NB4 (cell line): ENCODE measurements around the gene KLRC3.
A peak's percentile ranks its signal among the peaks of the same experiment; 100 is the strongest.

Experiments
- POLR2A ChIP-seq: IDR thresholded peaks from 2 replicates; pipeline ENCODE4 v1.6.1; 2011; ENCODE audit warnings: mild to moderate bottlenecking; ENCODE audit not compliant: insufficient read length; ENCODE audit errors: extremely low read depth
- TF ChIP-seq, protein P1 (sequence below): IDR thresholded peaks from one replicate; pipeline ENCODE4 v1.5.1; 2012; ENCODE audit warnings: low read depth, low read length

DNA sequence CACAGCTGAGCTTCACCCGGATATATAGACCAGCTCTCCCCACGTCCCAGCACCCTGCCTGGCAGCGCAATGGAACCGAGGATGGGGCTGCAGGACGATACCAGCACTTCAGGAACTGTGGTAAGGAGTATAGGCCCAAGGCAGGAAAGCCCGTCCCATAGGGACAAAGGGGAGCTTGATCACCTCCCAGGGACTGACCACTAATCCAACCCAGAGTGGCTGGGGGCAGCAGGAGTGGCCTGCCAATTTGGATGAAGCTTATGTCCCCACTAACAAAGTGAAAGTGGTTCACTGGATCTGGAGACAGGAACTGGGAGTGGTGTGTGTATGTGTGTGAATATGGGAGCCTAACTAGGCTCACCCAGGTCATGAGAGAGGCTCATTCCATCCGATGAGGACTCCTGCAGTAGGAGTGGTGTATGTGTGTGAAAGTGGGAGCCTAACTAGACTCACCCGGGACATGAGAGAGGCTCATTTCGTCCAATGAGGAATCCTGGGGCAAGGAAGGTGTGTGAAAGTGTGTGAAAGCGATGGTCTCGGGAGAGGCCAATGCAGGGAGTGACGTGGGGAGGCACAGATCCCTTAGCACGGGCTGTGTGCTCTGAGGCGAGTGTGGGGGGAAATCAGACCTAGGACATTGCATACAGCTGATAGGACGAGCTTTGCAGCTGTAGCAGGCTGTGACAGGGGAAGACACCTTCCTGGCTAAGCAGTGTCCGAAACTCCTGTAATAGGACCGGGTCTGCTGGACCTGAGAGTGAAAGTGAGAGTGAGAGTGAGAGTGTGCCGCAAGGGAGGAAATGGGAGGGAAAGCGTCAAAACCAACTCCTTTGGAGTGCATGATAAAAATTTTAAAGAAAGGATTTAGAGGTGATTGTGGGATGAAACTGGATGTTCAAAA, 56.2 kb downstream of the KLRC3 start:
- TF ChIP-seq, protein P1, sequence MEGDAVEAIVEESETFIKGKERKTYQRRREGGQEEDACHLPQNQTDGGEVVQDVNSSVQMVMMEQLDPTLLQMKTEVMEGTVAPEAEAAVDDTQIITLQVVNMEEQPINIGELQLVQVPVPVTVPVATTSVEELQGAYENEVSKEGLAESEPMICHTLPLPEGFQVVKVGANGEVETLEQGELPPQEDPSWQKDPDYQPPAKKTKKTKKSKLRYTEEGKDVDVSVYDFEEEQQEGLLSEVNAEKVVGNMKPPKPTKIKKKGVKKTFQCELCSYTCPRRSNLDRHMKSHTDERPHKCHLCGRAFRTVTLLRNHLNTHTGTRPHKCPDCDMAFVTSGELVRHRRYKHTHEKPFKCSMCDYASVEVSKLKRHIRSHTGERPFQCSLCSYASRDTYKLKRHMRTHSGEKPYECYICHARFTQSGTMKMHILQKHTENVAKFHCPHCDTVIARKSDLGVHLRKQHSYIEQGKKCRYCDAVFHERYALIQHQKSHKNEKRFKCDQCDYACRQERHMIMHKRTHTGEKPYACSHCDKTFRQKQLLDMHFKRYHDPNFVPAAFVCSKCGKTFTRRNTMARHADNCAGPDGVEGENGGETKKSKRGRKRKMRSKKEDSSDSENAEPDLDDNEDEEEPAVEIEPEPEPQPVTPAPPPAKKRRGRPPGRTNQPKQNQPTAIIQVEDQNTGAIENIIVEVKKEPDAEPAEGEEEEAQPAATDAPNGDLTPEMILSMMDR, result no peak
- peak; percentile 29 for TF ChIP-seq POLR2A
